Body of pancreas (tissue), 4 donors: ENCODE measurements around the gene GATB.

Experiments
- CTCF ChIP-seq, 7 experiments: fragments of 450-650 bp in 4 of 7; fragments of 200-600 bp in 3 of 7; sonication (generic) in 3 of 7; IDR thresholded peaks; one replicate each; pipeline ENCODE4 v1.5.1; 2016 to 2019; ENCODE audit warnings: antibody characterized with exemption in 7 of 7
- POLR2A ChIP-seq, 3 donors: fragments of 450-650 bp; IDR thresholded peaks; one replicate each; pipeline ENCODE4 v1.6.1; 2016; ENCODE audit warnings: antibody characterized with exemption in 3 of 3, mild to moderate bottlenecking in 2 of 3

- TF ChIP-seq CTCF (IDR thresholded peaks at IDR 0.05) (no peak), POLR2A (IDR thresholded peaks at IDR 0.05) (no peak)
Measured at GRCh38 chr4:151641167-151641566, 119.6 kb downstream of the GATB start.
